Activated effector memory CD4-positive, alpha-beta T cell treated with anti-CD3 and anti-CD28 coated beads, Interleukin-2, amount 50 U/mL, for 16 hours (primary cell): ENCODE data around the gene HSPB7.
"Not testable (repeated sequence)": the region's sequence is repeated elsewhere in the genome, so short reads cannot be mapped to it uniquely, and the experiment has no call there.

Experiments used
- DNase-seq: peaks from one replicate; pipeline ENCODE4 v3.0.0-alpha.2; 2020

HSPB7 gene

GRCh38 chr1:16005597-16005996 is 12.2 kb downstream of the HSPB7 start:
- DNase-seq: no peak

- DNase-seq: not testable (repeated sequence)
Measured at GRCh38 chr1:16001274-16001673, 16.6 kb downstream of the HSPB7 start.

GRCh38 chr1:15998929-15999328 is 18.9 kb downstream of the HSPB7 start:
- DNase-seq: no peak

- DNase-seq: no peak
Measured at GRCh38 chr1:15997637-15998280, 20.1 kb downstream of the HSPB7 start.

GRCh38 chr1:15997076-15997585 is 20.7 kb downstream of the HSPB7 start:
- no peak for DNase-seq

- DNase-seq: peak; percentile 83
Measured at GRCh38 chr1:15994590-15995351, 23.1 kb downstream of the HSPB7 start.

GRCh38 chr1:15994081-15994480 is 23.8 kb downstream of the HSPB7 start:
- DNase-seq: no peak

GRCh38 chr1:15993666-15994065 is 24.2 kb downstream of the HSPB7 start:
- DNase-seq: no peak

- no peak for DNase-seq
Measured at GRCh38 chr1:15992582-15993500, 25.0 kb downstream of the HSPB7 start.

GRCh38 chr1:15992187-15992553 is 25.7 kb downstream of the HSPB7 start:
- DNase-seq: no peak

- DNase-seq: no peak
Measured at GRCh38 chr1:15991427-15992186, 26.2 kb downstream of the HSPB7 start.

GRCh38 chr1:15989776-15990175 is 28.1 kb downstream of the HSPB7 start:
- DNase-seq: no peak

- no peak for DNase-seq
Measured at GRCh38 chr1:15988856-15989736, 28.7 kb downstream of the HSPB7 start.

GRCh38 chr1:15985611-15986297 is 32.1 kb downstream of the HSPB7 start:
- no peak for DNase-seq

GRCh38 chr1:15983275-15983674 is 34.6 kb downstream of the HSPB7 start:
- DNase-seq: no peak

GRCh38 chr1:15981679-15982078 is 36.2 kb downstream of the HSPB7 start:
- DNase-seq: no peak

GRCh38 chr1:15977947-15978346 is 39.9 kb downstream of the HSPB7 start:
- DNase-seq: not testable (repeated sequence)

- DNase-seq: peak; percentile 99
Measured at GRCh38 chr1:15975805-15976680, 41.8 kb downstream of the HSPB7 start, which contains the start of gene ZBTB17. ZBTB17 (minus strand) TSS chr1:15976101; CDS start chr1:15948495, 27,606 bp downstream.

GRCh38 chr1:15975358-15975804 is 42.5 kb downstream of the HSPB7 start:
- DNase-seq: peak; percentile 93

- peak; percentile 71 for DNase-seq
Measured at GRCh38 chr1:15974855-15975254, 43.0 kb downstream of the HSPB7 start.
